Activated B cell treated with CpG ODN at 0.5 μM for 24 hours (primary cell): ENCODE results near the gene FBXL3. TPM values are rescaled to one million over a fixed set of nuclear protein-coding genes. Genes with fewer than 3 reads are reported as not detected.

Experiments used
- ATAC-seq: fragments of 200-7000 bp; cut with Tn5 transposase; one replicate; pipeline ENCODE4 v1.10.0; 2021; ENCODE audit warnings: low read depth, mild to moderate bottlenecking, moderate library complexity
- CTCF ChIA-PET: fragments of 350-600 bp; sonication (Branson Sonifier 250); formaldehyde crosslinking; loops from one replicate; lab custom pipeline; 2021; ENCODE audit warnings: antibody characterized with exemption; lab: Charles Lee
- POLR2A ChIA-PET: fragments of 350-600 bp; sonication (Branson Sonifier 250); formaldehyde crosslinking; loops from one replicate; lab custom pipeline; 2021; ENCODE audit warnings: antibody characterized with exemption; lab: Charles Lee
- DNase-seq: peaks from one replicate; pipeline ENCODE4 v3.0.0; 2022
- H3K27ac Mint-ChIP-seq: one replicate; pipeline ENCODE4 v1.8.0; 2020; ENCODE audit warnings: mixed read lengths
- H3K27me3 Mint-ChIP-seq: one replicate; pipeline ENCODE4 v1.8.0; 2021; ENCODE audit warnings: mixed read lengths
- H3K36me3 Mint-ChIP-seq: one replicate; pipeline ENCODE4 v1.8.0; 2021; ENCODE audit warnings: low read depth, mixed read lengths
- H3K4me1 Mint-ChIP-seq: one replicate; pipeline ENCODE4 v1.8.0; 2021; ENCODE audit warnings: mixed read lengths
- H3K4me3 Mint-ChIP-seq: one replicate; pipeline ENCODE4 v1.8.0; 2020; ENCODE audit warnings: mild to moderate bottlenecking, mixed read lengths
- H3K9me3 Mint-ChIP-seq: one replicate; pipeline ENCODE4 v1.8.0; 2020; ENCODE audit warnings: mixed read lengths
- intact Hi-C: fragments of 100-400 bp; cut with micrococcal nuclease; formaldehyde crosslinking; loops from one replicate; pipeline ENCODE4 v1.15.1; 2024
- total RNA-seq: library from RNA; stranded (reverse); gene quantifications from 2 replicates; pipeline ENCODE4 v1.2.3, GENCODE V29; 2022
- TF ChIP-seq, protein P1 (sequence below): fragments of 200-600 bp; IDR thresholded peaks from one replicate; pipeline ENCODE4 v1.8.0; 2022; ENCODE audit warnings: antibody characterized with exemption, mild to moderate bottlenecking

Gene FBXL3
- total RNA-seq, 1 donor from 2014 or later = 49.8 TPM

DNA sequence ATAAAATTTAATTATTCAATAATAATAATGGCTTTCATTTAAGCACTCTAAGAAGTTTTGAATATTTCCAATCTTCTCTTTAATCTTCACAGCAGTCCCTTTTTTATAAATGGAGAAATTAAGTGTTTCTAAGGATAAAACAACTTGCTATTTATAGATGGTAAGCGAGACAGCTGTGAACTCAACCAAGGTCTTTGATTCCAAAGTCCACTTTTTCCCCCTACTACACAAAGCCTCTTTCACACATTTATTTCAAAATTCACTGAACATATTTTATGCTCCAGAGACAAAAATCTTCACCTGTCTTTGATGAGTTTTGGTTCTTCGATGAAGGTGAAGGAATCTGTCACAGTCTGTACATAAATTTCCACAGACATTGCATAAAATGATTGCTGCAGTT, 34.4 kb upstream of the FBXL3 start:
- peaks cover 75% of the 10 kb centered on the region for H3K36me3 Mint-ChIP-seq
- ChIA-PET POLR2A (no interaction called here), CTCF (no interaction called here)
- no peaks in the 10 kb centered on the region for H3K9me3 Mint-ChIP-seq
- H3K4me3 Mint-ChIP-seq = no peak overlapping the region
- TF ChIP-seq, protein P1, sequence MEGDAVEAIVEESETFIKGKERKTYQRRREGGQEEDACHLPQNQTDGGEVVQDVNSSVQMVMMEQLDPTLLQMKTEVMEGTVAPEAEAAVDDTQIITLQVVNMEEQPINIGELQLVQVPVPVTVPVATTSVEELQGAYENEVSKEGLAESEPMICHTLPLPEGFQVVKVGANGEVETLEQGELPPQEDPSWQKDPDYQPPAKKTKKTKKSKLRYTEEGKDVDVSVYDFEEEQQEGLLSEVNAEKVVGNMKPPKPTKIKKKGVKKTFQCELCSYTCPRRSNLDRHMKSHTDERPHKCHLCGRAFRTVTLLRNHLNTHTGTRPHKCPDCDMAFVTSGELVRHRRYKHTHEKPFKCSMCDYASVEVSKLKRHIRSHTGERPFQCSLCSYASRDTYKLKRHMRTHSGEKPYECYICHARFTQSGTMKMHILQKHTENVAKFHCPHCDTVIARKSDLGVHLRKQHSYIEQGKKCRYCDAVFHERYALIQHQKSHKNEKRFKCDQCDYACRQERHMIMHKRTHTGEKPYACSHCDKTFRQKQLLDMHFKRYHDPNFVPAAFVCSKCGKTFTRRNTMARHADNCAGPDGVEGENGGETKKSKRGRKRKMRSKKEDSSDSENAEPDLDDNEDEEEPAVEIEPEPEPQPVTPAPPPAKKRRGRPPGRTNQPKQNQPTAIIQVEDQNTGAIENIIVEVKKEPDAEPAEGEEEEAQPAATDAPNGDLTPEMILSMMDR = no peak
- intact Hi-C loops = no loop called here
- no peak for ATAC-seq
- no peaks in the 10 kb centered on the region for H3K27me3 Mint-ChIP-seq
- peaks cover 14% of the 10 kb centered on the region for H3K4me1 Mint-ChIP-seq
- no peak for DNase-seq
- no peak overlapping the region for H3K27ac Mint-ChIP-seq

DNA sequence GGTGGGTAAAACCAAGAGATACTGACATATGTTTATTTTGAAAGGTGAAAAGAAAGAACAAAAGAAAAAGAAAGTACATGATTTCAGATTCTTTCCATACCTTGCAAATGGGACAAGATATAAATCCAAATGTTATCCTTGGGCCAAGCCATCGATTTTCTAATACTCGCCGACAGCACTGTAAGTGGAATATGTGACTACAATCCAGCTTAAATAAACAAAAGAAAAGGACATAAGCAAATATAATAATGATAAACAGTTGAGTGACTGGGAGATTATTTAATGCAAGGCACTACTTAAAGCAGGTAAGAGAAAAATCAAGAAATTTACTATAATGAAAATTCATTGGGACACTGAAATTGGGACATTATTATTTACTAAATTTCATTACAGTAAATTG, 29.9 kb upstream of the FBXL3 start:
- intact Hi-C loops = no loop called here

DNA sequence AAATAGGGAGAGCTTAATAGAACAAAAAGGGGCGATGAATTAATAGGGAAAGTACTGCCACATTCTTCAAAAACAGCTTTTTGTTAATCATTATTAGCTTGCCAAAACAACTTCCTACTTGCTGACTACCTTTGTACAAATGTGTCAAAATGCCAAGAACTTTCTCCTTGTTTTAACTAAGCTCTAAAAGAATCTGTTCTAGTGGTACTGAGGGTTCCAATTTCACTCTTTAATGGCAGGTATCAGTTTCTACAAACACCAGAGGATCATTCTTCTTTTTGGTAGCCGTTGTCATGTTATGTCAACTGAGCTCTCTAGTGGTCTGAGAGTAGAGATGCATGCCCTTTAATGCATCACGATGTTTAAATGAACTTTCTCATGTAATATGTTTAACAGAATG, 29.4 kb upstream of the FBXL3 start:
- POLR2A ChIA-PET = no interaction called here
- H3K4me3 Mint-ChIP-seq = no peak overlapping the region
- no peak overlapping the region for H3K27ac Mint-ChIP-seq

More for the DNA sequence above, 29.9 kb upstream of the FBXL3 start:
- Mint-ChIP-seq H3K27me3 (no peaks in the 10 kb centered on the region), H3K4me1 (no peaks in the 10 kb centered on the region), H3K9me3 (no peaks in the 10 kb centered on the region), H3K27ac (no peak overlapping the region), H3K4me3 (no peak overlapping the region), H3K36me3 (peaks cover 75% of the 10 kb centered on the region)
- ChIA-PET CTCF (no interaction called here), POLR2A (interaction anchor here (0.8 kb wide), 1 partner anchor 186 kb away, joined by 5 read pairs; no protein-coding TSS in a partner anchor)
- TF ChIP-seq, protein P1 = no peak
- DNase-seq (no peak), ATAC-seq (no peak)

DNA sequence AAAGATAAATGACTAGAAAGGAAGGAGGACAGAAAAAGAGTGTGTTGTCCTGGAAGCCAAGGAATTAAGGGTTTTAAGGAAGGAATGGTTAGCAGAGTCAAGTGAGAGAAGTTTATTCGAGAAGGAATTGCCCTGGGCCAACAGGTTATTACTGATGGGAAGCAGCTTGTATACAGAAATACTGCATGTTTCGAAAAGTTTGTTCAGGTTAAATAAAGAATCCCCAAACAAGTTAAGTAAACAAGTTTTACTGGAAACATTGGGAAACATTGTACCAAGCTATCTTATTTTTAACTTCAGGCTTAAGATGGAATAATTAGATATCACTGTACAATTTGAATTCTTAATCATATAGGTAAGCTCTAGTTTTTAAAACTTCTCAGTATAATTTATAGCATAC, 28.2 kb upstream of the FBXL3 start:
- Mint-ChIP-seq H3K27ac (no peak overlapping the region), H3K27me3 (no peaks in the 10 kb centered on the region), H3K36me3 (peaks cover 80% of the 10 kb centered on the region), H3K9me3 (no peaks in the 10 kb centered on the region), H3K4me3 (no peak overlapping the region), H3K4me1 (no peaks in the 10 kb centered on the region)
- TF ChIP-seq, protein P1 = no peak
- DNase-seq = no peak
- intact Hi-C loops = no loop called here
- ChIA-PET CTCF (no interaction called here), POLR2A (interaction anchor here (0.7 kb wide), 1 partner anchor 7 kb away, joined by 4 read pairs; no protein-coding TSS in a partner anchor)
- ATAC-seq = no peak

More for the DNA sequence above, 29.4 kb upstream of the FBXL3 start:
- no peaks in the 10 kb centered on the region for H3K9me3 Mint-ChIP-seq
- DNase-seq = no peak
- no peaks in the 10 kb centered on the region for H3K27me3 Mint-ChIP-seq
- CTCF ChIA-PET = no interaction called here
- H3K4me1 Mint-ChIP-seq = no peaks in the 10 kb centered on the region
- TF ChIP-seq, protein P1 = no peak
- H3K36me3 Mint-ChIP-seq = peaks cover 74% of the 10 kb centered on the region
- intact Hi-C loops = no loop called here
- no peak for ATAC-seq

DNA sequence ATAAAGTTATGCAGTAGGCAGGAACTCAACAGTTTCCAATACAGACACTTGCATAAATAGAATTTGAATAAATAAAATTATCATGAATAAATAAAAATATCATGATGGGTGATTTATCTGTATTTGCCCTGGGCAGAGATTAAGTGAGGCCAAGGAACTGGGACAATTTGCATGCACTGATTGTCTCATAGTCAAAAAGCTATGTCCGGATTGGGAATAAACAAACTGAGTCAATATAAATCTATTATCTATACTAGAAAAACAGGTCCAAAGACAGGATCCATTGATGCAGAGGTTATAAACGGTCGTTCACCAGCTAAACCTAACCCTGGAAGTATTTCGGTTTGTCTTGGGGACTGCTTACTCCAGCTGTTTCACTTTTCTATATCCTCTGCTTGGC, 26.2 kb upstream of the FBXL3 start:
- peaks cover 86% of the 10 kb centered on the region for H3K36me3 Mint-ChIP-seq
- no peak for DNase-seq
- no peak overlapping the region for H3K27ac Mint-ChIP-seq
- ChIA-PET POLR2A (no interaction called here), CTCF (no interaction called here)
- H3K4me3 Mint-ChIP-seq = no peak overlapping the region
- peaks cover 10% of the 10 kb centered on the region for H3K4me1 Mint-ChIP-seq
- no peaks in the 10 kb centered on the region for H3K9me3 Mint-ChIP-seq
- ATAC-seq = no peak
- H3K27me3 Mint-ChIP-seq = no peaks in the 10 kb centered on the region
- TF ChIP-seq, protein P1 = no peak
- intact Hi-C loops = no loop called here
